Subcutaneous abdominal adipose tissue (tissue), 5 donors: ENCODE data around the gene HOMER3.
"Not testable (repeated sequence)": the region's sequence is repeated elsewhere in the genome, so short reads cannot be mapped to it uniquely, and the experiment has no call there.

Experiments
- H3K27ac ChIP-seq: one replicate; pipeline ENCODE4 v1.7.0; 2013; ENCODE audit warnings: low read depth, mild to moderate bottlenecking, inconsistent platforms, low read length, moderate library complexity
- H3K27me3 ChIP-seq, 5 donors: one replicate each; pipeline ENCODE4 v1.7.0; 2013; ENCODE audit warnings: low read length in 5 of 5, inconsistent platforms in 1 of 5; ENCODE audit not compliant: control insufficient read depth in 5 of 5, insufficient read depth in 4 of 5
- H3K36me3 ChIP-seq, 5 donors: one replicate each; pipeline ENCODE4 v1.7.0; 2013; ENCODE audit warnings: low read length in 5 of 5; ENCODE audit not compliant: control insufficient read depth in 5 of 5, insufficient read depth in 5 of 5
- H3K4me1 ChIP-seq, 5 donors: one replicate each; pipeline ENCODE4 v1.7.0; 2013; ENCODE audit warnings: low read length in 5 of 5, mild to moderate bottlenecking in 3 of 5, moderate library complexity in 1 of 5; ENCODE audit not compliant: control insufficient read depth in 5 of 5, insufficient read depth in 5 of 5
- H3K4me3 ChIP-seq, 5 donors: one replicate each; pipeline ENCODE4 v1.7.0; 2013; ENCODE audit warnings: low read length in 5 of 5, low read depth in 1 of 5
- H3K9ac ChIP-seq, 5 donors: one replicate each; pipeline ENCODE4 v1.7.0; 2013; ENCODE audit warnings: low read length in 5 of 5, mild to moderate bottlenecking in 4 of 5, moderate library complexity in 3 of 5
- H3K9me3 ChIP-seq, 5 donors: one replicate each; pipeline ENCODE4 v1.7.0; 2013; ENCODE audit warnings: low read length in 5 of 5; ENCODE audit not compliant: control insufficient read depth in 5 of 5
- donor health status: healthy.
- donor health status: healthy.
- donor health status: healthy.
- donor health status: healthy.
- donor health status: healthy.

HOMER3 gene

DNA sequence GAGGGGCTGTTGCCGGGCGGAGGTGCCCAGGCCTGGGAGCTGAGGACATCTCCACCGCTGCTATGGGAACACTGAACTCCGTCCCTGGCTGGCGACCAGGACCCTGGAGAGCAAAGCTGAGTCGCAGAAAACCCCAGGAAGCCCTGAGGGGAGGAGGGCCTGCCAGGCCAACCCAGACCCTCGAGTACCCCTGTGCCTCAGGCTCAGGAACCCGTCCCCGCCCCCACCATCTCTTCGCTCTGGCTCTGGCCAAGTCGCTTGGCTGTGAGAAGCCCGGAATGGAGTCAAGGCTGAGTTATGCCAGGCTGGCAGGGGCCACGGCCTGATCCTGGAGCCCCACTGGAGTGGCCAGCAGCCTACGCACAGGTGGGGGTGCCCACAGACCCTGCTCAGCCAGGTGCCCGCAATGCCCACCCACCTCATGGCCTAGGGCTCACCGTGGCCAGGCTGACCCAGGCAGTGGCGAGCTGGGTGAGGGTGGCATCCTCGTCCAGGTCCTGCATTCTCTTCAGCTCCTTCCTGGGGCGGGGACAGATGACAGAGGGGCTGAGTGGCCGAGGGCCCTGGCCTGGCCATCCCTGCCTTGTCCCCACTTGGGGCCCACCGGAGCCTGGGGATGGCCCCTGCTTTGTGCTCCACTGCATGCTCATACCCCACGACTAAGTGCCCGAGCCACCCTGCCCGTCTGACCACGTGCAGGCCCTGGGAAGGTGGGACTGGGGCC lies 36.5 kb downstream of the HOMER3 start:
- Histone ChIP-seq H3K36me3 (peaks cover 0 to 85% (median 70%) of the 10 kb centered on the region in 5 donors), H3K4me1 (no peaks in the 10 kb centered on the region), H3K27ac (no peak overlapping the region), H3K9ac (peak overlapping the region in 1 of 5 donors; percentile 8), H3K9me3 (no peaks in the 10 kb centered on the region), H3K4me3 (no peak overlapping the region), H3K27me3 (no peaks in the 10 kb centered on the region)

DNA sequence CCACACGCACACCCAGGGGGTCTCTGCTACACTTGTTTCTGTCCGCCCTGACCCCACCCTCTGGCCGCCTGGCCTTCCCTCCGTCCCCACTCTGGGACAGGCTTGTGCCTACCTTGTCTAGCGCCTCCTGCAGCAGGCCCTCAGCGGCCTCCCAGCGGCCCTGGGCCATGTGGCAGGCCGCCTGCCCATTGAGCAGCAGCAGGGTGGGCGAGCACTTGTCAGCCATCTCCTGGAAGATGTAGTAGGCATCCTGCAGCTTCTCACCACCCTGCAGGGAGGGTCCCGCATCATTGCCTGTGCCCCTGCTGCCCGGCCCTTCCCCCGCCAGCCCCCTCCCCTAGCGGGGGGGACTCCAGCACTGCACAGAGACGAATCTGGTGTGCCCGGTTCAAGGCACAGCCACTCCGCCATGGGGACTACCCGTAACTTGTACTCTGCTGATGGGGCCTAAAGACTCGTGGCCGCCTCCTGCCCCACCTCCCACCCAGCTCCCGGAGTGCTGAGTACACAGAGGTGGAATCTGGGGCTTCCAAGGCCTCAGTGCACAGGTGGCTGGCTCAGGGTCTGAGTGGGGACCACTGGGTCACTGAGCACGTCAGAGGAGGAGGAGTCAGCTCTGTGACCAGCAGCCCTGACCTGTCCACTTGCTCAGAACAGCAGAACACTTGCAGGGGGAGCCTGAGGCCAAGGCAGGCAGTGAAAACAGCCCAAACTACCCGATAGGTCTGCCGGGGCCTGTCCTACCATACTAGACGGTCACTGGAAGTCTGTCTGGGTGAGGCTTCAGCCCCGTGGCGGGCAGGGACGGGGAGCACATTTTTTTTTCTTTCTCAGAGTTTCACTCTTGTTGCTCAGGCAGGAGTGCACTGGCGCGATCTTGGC lies 37.6 kb downstream of the HOMER3 start:
- Histone ChIP-seq H3K9me3 (no peaks in the 10 kb centered on the region), H3K4me1 (no peaks in the 10 kb centered on the region), H3K4me3 (no peak overlapping the region), H3K9ac (no peak overlapping the region), H3K27me3 (no peaks in the 10 kb centered on the region), H3K36me3 (peaks cover 0 to 86% (median 73%) of the 10 kb centered on the region in 5 donors), H3K27ac (no peak overlapping the region)

DNA sequence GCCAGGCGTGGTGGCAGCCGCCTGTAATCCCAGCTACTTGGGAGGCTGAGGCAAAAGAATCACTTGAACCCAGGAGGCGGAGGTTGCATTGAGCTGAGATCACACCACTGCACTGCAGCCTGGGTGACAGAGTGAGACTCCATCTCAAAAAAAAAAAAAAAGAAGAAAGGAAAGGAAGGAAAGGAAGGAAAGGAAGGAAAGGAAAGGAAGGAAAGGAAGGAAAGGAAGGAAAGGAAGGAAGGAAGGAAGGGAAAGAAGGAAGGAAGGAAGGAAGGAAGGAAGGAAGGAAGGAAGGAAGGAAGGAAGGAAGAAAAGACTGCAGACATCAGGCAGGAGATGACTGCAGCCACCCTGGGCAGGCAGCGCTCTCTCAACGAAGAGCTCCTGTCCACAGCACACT lies 38.5 kb downstream of the HOMER3 start:
- peaks cover 0 to 78% (median 69%) of the 10 kb centered on the region in 5 donors for H3K36me3 ChIP-seq
- not testable (repeated sequence) for H3K4me3 ChIP-seq, H3K4me1 ChIP-seq, H3K27ac ChIP-seq, H3K9ac ChIP-seq, H3K27me3 ChIP-seq, H3K9me3 ChIP-seq

DNA sequence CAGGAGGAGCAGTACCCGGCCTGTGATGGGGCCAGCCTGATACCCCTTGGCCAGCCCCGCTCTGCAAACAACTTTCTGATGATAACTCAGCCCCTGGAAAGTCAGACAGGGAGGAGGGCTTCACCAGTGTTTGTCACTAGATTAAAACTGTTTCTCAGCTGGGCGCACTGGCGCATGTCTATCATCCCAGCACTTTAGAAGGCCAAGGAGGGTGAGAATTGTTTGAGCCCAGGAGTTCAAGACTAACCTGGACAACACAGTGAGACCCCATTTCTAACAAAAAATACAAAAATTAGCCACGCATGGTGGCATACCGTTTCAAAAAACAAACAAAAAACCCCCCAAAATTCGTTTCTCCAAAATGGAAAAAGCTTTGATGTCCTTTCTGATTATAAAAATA lies 39.5 kb downstream of the HOMER3 start:
- Histone ChIP-seq H3K4me3 (no peak overlapping the region), H3K9ac (no peak overlapping the region), H3K27me3 (peaks cover 0 to 11% (median 8%) of the 10 kb centered on the region in 5 donors), H3K36me3 (peaks cover 0 to 68% (median 59%) of the 10 kb centered on the region in 5 donors), H3K9me3 (peaks cover 0 to 2% (median 0%) of the 10 kb centered on the region in 5 donors), H3K27ac (no peak overlapping the region), H3K4me1 (peaks cover 0 to 2% (median 0%) of the 10 kb centered on the region in 5 donors)

GRCh38 chr19:18900700-18901481 lies 40.1 kb downstream of the HOMER3 start:
- no peak overlapping the region for H3K4me3 ChIP-seq
- peaks cover 0 to 12% (median 9%) of the 10 kb centered on the region in 5 donors for H3K27me3 ChIP-seq
- H3K27ac ChIP-seq: no peak overlapping the region
- no peak overlapping the region for H3K9ac ChIP-seq
- H3K4me1 ChIP-seq: peaks cover 0 to 4% (median 0%) of the 10 kb centered on the region in 5 donors
- peaks cover 0 to 2% (median 0%) of the 10 kb centered on the region in 5 donors for H3K9me3 ChIP-seq
- H3K36me3 ChIP-seq: peaks cover 0 to 62% (median 54%) of the 10 kb centered on the region in 5 donors

GRCh38 chr19:18899624-18900560 lies 41.1 kb downstream of the HOMER3 start:
- Histone ChIP-seq H3K9me3 (peaks cover 0 to 2% (median 0%) of the 10 kb centered on the region in 5 donors), H3K36me3 (peaks cover 0 to 52% (median 45%) of the 10 kb centered on the region in 5 donors), H3K4me3 (no peak overlapping the region), H3K9ac (no peak overlapping the region), H3K27me3 (peaks cover 1 to 20% (median 13%) of the 10 kb centered on the region in 5 donors), H3K4me1 (peaks cover 0 to 12% (median 8%) of the 10 kb centered on the region in 5 donors), H3K27ac (no peak overlapping the region)

- Histone ChIP-seq H3K4me1 (peaks cover 0 to 17% (median 12%) of the 10 kb centered on the region in 5 donors), H3K36me3 (peaks cover 0 to 42% (median 38%) of the 10 kb centered on the region in 5 donors), H3K27me3 (peaks cover 9 to 26% (median 20%) of the 10 kb centered on the region in 5 donors), H3K27ac (no peak overlapping the region), H3K9ac (no peak overlapping the region), H3K4me3 (no peak overlapping the region), H3K9me3 (peaks cover 0 to 2% (median 0%) of the 10 kb centered on the region in 5 donors)
Measured at GRCh38 chr19:18898607-18899408, 42.2 kb downstream of the HOMER3 start.

DNA sequence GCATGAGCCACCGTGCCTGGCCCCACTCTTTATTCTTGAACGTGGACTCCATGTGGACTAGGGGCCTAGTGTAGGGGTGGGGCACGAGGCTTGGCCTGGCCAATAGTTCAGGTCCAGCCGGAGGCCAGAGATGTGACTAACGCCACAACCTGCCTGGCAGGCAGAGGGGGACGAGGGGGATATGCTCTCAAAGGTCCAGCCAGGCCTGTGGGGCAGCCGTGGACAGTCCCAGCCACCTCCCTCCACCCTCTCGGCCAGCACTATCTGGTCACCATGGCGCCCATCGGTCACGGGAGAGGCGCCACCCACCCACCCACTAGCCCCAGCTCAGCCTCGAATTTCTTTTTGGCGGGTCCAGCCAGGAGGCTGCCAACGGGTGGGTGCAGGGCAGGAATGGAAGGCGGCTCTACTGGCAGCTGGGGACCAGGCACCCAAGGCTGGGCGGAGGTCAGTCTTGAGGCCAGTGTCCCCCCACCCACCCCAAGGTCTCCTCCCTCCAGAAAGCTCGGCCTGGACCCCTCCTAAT lies 42.9 kb downstream of the HOMER3 start:
- no peak overlapping the region for H3K4me3 ChIP-seq

More for the DNA sequence above, 42.9 kb downstream of the HOMER3 start:
- Histone ChIP-seq H3K4me1 (peaks cover 0 to 17% (median 12%) of the 10 kb centered on the region in 5 donors), H3K36me3 (peaks cover 0 to 36% (median 34%) of the 10 kb centered on the region in 5 donors), H3K27me3 (peaks cover 9 to 26% (median 20%) of the 10 kb centered on the region in 5 donors), H3K9me3 (peaks cover 0 to 2% (median 0%) of the 10 kb centered on the region in 5 donors), H3K27ac (no peak overlapping the region), H3K9ac (no peak overlapping the region)
